Stimulated activated CD4-positive, alpha-beta T cell treated with anti-CD3 and anti-CD28 coated beads, Interleukin-12 subunit alpha, Interleukin-12 subunit beta, amount 100 ng/mL, for 48 hours (primary cell): ENCODE results near the gene SERHL2.
"Not testable (repeated sequence)": the region's sequence is repeated elsewhere in the genome, so short reads cannot be mapped to it uniquely, and the experiment has no call there.

ENCODE experiments used
- DNase-seq, 3 donors: peaks; one replicate each; pipeline ENCODE4 v3.0.0-alpha.2; 2020; ENCODE audit warnings: low read depth in 2 of 3, low spot score in 1 of 3

The SERHL2 gene

DNA sequence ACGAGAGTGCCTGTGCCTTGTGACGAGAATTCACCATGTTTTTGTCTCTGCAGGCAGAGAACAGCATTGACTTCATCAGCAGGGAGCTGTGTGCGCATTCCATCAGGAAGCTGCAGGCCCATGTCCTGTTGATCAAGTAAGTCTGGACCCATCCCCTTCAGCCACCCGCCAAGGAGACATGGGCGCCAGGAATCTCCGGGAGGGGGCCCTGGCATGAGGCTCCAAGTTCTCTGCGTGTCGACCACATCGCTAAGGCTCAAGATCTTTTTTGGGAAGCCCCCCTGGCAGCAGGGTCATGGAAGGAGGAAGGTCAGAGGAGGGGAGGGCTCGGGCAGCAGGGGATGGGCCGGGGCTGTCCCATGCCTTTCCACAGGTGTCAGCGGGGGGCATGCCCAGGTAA lies 17.3 kb downstream of the SERHL2 start:
- not testable (repeated sequence) for DNase-seq

DNA sequence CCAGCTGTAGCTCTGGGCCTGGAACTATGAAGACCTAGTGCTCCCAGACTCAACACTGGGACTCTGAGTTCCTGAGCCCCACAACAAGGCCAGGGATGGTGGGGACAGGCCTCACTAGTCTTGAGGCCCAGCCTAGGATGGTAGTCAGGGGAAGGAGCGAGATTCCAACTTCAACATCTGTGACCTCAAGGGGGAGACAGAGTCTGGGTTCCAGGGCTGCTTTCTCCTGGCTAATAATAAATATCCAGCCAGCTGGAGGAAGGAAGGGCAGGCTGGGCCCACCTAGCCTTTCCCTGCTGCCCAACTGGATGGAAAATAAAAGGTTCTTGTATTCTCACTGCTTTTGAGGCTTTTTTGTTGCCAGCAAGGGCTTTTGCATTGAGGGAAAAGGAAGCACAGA lies 20.3 kb downstream of the SERHL2 start:
- DNase-seq: not testable (repeated sequence)

DNA sequence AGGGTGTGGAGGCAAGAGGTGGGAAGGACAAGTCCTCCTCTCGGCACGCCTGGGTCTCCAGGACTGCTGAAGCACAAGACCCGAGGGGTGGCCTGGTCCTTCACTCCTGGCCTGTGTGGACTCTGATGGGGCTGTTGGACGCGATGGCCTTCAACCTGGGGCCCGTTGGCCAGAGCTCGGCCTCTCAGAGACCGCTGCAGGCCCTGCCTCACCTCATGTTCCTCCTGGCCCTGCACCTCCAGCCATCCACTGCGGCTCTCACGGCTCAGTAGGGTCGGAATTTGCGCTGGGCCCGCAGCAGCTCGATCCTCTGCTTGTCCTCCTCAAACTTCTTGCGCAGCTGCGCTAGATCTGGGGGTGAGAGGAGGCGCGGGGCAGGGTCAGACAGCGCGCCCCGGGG lies 20.7 kb downstream of the SERHL2 start:
- not testable (repeated sequence) for DNase-seq

DNA sequence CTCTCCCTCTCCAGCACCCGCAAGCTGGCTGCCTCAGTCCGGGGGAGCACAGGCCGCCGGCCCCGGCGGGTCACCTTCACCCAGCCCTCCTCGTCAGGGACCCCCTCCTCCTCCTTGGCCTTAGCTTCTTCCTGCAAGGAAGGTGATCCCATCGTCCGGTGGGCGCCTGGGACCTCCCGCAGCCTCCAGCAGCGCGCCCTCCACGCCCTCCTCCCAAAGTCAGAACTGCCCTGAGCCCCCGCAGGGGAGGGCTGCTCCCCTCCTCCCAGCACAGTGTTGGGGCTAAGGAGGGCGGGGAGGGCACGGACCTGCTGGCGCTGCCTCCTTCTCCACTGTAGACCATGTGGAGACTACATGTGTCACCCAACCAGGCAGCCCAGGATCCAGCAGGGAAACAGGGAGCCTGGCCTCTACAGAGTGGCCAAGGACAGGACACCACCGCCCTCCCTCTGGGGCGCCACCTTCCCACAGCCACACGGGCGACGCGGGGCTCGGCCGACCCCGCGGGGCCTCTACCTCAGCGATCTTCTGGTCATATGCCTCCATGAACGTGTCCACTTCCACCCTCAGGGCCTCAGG lies 22.3 kb downstream of the SERHL2 start:
- not testable (repeated sequence) for DNase-seq

DNA sequence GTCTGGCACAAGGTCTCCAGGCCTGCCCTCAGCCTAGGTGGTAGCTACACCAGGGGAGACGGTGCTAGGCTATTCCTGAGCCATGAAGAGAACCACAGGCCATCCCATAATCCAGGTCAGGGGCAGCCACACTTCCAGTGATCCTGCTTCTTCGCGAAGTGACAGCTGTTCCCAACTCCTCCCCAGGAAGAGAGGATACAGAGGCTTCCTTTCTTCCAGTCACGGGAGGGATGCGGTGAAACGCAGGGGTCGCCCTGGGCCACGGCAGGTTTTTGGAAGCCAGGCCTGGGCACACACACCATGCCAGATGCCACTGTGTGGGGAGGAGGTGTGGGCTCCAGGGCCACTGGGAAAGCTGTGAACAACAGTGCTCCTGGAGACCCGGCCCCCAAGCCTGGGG lies 23.4 kb downstream of the SERHL2 start:
- DNase-seq: not testable (repeated sequence)

DNA sequence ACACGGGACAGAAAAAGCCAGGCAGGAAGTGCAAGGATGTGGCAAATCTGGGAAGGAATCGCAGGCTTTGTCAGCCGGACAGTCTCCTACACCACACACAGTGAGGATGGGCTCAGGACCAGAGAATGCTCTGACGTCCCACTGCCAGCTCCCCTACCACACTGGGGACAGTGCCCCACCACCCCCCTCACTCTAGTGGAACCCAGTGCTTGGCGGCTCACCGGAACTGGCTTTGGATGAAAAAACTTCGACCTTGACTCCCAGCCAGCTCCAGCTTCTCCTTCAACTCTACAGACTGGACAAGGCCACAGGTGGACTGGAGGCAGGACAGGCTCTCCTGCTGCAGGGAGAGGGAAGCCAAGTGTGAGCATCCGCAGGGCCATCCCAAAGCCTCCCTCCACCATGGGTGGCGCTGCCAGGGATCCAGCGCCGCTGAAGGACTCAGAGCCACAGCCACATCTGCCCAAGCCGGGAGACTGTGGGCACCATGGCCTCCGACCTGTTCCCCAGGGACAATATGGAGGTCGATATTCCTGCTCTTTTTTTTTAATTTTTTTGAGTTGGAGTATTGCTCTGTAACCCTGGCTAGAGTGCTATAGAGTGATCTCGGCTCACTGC lies 24.0 kb downstream of the SERHL2 start:
- no peak for DNase-seq

DNA sequence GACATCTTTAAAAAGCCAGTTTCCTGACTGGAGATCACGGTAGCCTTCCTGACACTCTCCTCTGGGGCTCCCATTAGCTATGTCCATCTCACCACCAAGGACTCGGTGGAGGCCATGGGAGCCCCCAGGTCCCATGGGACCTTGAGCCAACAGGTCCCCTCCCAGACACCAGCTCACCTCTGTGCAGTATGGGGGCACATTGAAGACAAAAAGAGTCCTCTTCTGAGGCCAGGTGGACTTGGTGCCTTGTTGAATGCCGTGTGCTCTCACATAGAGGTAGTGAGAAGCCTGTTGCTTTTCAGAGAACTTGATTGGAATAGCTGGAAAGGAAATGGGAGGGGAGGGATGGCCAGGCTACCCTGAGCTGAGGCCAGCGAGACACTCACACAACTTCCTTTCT lies 26.3 kb downstream of the SERHL2 start:
- DNase-seq: not testable (repeated sequence)

DNA sequence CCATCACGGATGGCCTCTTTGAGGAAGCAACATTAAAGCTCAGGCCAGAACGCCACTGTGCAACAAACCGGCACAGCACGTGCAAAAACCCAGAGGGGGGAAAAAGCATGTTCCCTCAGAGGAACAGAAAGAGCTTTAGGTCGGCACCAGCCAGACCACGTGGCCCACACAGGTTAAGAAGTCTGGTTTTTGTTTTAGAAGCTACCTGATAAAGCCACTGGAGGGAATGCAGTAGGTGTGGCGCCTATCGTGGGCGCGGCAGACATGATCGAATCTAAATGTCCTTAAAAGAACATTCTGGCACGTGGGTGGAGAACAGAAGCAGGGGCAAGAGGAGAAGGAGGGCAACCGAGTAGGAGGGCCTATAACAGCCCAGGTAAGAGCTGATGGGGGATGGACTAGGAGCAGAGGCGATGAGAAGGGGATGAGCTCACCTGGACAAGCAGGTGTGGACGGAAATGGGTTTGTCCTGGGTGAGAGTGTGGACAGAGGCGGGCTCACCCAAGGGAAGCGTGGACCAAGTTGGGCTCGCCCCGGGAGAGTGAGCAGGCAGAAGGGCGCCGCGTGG lies 27.5 kb downstream of the SERHL2 start:
- not testable (repeated sequence) for DNase-seq

DNA sequence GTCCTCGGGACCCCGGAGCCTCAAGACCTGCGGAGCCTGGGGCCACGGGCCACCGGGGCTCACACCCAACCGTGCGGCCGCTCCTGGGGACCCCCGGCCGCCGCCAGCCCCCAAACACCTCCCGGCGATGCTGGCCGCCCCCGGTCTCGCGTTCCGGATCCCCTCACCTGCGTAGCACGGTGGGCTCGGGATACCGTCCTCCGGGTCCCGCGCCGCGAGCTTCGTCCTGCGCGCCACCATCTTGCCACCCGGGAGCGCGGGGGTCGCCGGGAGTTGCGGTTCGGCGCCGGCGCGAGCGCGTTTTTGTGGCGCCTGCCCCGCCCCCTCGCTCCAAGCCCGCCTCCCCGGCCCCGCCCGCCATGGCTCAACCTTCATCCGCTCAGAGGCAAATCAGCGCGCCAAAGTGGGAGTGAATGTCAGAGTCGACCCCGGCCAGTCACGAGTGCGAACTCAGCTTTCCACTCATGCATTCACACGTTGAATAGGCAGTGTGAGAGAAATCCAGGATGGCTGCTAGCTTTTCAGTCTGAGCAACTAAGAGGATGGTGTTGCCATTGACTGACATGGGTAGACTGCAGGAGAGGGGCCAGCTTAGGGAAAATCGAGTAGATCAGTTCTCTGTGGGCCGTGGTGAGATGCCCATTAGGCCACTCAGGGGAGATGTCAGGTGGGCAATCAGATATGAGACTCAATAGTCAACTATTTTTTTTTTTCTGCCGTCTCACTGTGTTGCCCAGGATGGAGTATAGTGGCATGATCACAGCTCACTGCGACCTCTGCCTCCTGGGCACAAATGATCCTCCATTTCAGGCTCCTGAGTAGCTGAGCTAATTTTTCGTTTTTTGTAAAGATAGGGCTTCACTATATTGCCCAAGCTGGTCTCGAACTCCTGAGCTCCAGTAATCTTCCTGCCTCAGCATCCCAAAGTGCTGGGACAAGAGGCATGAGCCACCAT lies 28.3 kb downstream of the SERHL2 start:
- DNase-seq: peak; percentile 77 to 88 (median 78)

DNA sequence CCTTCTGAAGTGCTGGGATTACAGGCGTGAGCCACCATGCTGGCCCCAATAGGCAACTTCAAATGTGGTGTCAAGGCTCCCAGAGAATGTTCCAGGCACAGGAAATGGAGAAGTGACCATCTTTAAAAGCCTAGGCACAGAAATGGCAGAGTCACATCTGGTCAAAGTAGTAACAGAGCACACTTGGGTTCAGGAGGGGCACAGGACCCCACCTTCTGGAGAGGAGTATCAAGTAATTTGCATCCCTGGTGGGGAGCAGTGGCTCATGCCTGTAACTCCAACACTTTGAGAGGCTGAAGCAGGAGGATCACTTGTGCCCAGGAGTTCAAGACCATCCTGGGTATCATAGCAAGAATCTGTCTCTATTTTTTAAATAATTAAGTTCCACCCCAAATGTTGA lies 29.2 kb downstream of the SERHL2 start:
- no peak for DNase-seq

DNA sequence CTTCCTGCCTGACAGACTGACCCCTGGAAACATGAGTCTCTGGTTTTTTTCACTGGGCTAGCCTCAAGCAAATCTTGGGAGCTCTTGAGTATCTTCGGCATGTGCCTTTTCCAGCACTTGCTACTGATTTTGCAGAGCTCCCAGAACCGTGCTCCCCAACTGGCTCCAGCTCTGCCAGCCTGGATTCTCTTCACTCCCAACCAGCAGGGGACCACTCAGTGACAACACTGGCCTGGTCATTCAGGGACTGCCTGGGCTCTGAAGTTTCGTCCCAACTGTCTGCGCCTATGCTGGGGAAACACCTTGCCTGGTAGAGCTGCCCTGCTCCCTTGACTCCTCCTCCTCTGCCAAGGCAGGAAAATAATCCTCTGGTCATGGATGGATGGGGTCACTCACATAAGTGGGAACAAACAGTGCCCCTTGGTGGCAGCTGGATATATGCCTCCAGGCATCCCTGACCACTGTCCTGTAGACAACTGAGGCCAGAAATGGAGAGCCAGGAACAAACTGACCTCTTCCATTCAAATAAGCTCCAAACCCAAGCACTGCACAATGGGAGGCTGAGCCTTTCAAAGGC lies 30.7 kb downstream of the SERHL2 start:
- DNase-seq: no peak

DNA sequence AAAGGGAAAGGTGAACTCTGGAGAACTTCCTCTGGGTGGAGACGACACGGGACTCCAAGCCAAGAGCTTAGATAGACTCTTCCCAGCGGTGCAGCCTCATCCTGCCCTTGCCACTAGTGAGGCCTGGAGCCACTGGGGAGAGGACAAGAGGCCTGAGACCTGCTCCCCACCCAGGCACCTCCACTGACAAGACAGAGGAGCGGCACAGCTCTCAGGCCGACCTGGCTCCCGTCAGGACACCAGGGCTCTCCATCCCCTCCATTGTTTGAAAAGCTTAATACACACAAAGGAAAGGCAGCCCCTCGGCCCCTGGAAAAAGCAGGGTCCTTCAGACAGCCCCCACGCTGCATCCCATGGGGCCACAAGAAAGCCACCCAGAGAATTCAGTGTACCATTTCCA lies 31.3 kb downstream of the SERHL2 start:
- DNase-seq: no peak

DNA sequence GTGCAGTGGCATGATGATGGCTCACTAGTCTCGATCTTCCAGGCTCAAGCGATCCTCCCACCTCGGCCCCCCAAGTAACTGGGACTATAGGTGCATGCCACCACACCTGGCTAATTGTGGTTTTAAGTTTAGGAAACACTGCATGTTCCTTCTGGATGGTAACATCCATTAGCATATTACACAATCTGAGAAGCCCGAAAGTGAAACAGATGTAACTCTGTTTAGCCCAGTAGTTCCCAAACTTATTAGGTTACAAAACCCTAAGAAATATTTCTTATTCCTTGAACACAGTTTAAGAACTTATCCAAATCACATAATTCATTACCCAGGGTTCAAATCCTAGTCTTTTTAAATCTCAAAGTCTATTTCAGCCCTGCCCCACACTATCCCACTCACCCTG lies 32.6 kb downstream of the SERHL2 start:
- DNase-seq: no peak

DNA sequence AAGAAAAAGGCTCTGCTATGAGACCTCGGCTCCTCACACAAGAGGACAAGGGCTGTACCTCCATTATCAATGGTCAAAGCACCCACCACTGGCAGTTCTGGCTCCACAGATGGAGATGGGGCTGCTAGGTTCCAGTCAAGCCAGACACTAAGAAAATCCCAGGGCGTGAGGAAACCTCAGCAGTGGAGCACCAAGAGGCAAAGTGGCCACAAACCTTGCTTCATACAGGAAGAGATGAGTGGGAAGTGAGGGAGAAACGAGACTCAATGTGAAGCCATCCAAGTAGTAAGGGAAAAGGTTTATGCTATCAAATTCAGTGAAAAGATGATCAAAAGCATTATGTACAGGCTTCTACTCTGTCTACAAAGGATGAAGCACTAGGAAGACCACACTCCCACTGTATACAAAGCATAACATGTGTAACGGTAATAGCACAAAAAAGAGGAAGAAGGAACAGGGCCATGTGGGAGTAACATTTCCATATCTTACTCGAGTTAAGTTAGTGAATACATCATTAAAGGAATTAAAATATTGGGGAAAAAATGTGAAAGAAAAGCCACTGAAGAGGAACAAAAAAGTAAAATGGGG lies 33.9 kb downstream of the SERHL2 start:
- DNase-seq: no peak

DNA sequence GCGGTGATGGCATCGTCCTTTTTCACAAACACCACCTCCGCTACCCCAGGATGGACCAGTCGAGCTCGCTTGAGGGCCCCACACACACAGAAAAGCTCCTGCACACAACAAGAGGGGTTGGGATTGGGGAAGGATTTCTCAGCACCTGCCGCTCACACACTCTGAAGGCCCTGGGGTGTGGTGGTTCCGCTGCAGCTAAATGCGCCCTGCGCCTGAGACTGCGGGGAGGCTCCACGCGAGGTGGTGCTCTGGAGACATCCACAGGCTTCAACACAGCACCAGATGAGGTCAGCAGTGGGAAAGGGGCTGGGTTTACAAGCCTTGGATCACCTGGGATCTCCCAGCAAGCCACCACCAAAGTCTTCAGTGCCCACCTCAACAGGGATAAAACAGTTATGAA lies 38.2 kb downstream of the SERHL2 start:
- no peak for DNase-seq

DNA sequence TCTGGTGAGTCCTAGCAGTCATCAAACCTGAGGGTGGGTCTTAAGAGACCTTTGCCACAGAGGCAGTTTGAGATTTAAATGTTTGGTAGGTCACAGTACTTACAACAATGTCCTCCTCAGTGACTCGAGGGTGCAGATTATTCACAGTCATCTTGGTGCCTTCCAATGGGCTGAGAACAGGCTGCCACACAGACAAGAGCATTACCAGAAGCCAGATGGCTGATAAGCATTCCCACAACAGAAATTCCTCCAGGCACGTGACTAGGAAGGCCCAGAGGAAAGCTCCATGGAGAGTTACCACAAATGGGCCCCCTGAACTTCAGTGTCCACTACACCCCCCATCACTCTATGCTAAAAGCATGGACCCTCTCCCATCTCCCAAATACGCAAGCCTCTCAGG lies 41.7 kb downstream of the SERHL2 start:
- no peak for DNase-seq

DNA sequence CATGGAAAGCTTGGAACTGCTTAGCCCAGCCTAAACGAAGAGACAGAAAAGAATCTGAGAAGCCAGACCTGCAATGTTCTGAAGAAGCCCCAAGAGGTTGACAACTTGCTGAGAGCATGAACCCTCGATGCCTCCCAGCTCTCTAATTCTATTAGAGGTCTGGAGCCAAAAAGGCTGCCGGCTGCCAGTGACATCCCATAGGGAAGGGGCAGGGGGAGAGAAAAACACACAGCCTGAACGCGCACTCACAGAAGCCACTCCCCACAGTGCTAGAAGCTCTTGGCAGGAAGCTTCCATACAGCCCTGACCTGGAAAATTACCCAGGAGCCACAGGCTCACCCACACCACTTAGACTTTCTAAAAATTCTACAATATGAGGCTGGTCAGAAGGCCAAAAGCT lies 42.6 kb downstream of the SERHL2 start:
- DNase-seq: no peak

DNA sequence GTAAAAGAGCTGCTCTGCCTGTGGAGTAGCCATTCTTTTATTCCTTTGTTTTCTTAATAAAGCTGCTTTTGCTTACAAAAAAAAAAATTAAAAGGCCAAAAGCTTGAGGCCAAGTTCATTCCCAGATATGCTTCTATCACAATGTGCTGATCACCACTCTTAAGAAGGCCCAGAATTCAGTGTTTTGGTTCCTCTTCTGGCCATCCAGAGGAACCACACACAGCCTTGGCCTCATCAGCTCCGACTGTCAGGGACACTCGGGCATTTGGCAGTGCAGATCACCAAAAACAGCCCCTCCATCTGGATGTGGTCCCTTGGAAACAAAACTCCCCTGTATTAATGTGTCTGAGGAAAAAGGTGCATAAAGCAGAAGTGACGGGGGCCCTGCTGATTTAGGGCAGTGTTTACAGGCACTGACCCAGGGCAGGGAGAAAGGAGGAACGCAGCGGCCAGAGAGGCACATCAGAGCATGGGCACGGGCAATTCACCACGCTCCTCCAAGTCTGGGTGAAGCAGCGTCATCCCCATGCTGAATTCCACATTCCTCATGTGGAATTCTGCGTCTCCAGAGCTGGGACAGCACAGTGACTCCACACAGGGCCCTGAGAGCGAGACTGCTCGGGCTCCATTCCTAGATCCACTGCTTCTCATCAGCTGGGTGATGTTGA lies 43.2 kb downstream of the SERHL2 start:
- no peak for DNase-seq

DNA sequence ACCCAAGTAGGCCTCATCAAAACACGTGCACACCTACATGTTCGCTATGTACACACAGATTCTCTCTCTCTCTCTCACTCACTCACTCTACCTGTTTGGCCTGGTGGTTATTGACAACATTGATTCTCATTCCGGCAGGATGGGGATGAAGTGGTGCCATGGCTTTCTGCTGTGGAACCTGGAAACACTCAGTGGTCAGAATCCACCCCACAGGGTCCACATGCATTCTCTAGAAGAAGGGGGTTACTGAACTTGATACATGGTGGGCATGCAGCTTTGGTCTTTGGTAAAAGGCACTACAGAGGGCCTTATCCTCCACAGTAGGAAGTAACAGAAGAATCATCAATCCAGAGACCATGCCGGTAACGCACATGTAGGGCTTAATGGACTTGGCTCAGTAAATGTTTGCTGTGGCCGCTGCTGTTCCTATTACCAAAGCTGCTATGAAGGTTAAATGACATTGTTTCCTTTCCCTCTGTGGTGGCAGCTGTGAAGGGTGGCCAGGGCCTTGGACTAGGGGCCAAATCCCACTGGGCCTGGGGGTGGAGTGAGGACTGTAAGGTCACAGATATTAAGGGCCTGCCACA lies 48.2 kb downstream of the SERHL2 start:
- no peak for DNase-seq

DNA sequence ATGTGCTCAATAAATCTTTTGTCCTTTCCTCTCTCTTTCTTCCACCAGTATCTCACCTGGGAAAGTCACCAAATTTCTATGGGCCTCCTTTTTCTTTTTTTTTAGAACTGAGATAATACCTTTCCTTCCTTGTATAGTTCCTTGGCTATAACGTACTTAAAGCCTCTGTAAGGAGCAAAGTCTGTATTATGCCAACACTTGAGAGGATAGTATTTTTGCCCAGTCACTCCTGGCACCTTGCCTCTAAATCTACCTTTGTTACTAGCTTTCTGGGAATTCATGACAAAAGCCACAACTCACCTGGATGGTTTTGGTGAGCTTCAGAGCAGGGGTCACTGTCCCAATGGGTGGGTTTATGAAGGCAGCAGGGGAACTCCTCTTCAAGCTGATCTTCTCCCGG lies 48.7 kb downstream of the SERHL2 start:
- DNase-seq: no peak
